Measurements from ENCODE around the gene NT5C3B. TPM values are rescaled to one million over a fixed set of nuclear protein-coding genes. Genes with fewer than 3 reads are reported as not detected.
"Not testable (repeated sequence)": the region's sequence is repeated elsewhere in the genome, so short reads cannot be mapped to it uniquely, and the experiment has no call there.

Gene NT5C3B
- total and polyA plus RNA-seq, 12 donors = 36.2 to 121 (median 50.7) TPM

- intact Hi-C loops (cut with DNase I) = loop anchor here in 1 of 2 donors (10.0 kb wide), 1 partner anchor 145 kb away; the partner anchor contains the start of gene HAP1
- WGBS, 4 donors = 84 to 95% (median 88%) methylated on average over 4 of the region's 4 CpGs
- Histone ChIP-seq H3K4me3 (no peak overlapping the region), H3K27ac (no peak overlapping the region), H3K36me3 (replicated peaks in 1 of 2) (peaks cover 0 to 64% of the 10 kb centered on the region in 2 donors), H3K9me3 (replicated peaks in 1 of 3) (no peaks in the 10 kb centered on the region), H3K27me3 (no peaks in the 10 kb centered on the region), H3K4me1 (replicated peaks in 1 of 2) (no peaks in the 10 kb centered on the region)
- DNase-seq = no peak
- TF ChIP-seq CTCF (IDR thresholded peaks at IDR 0.05) = no peak
- TF ChIP-seq POLR2A (IDR thresholded peaks at IDR 0.05) = no peak
These were observed 44.1 kb upstream of the NT5C3B start for GRCh38 chr17:41880130-41880529.

GRCh38 chr17:41874293-41874670, 38.2 kb upstream of the NT5C3B start:
- H3K27ac ChIP-seq; H3K4me1 ChIP-seq (replicated peaks in 1 of 2); H3K27me3 ChIP-seq; intact Hi-C loops (cut with DNase I); DNase-seq; H3K4me3 ChIP-seq; H3K9me3 ChIP-seq (replicated peaks in 1 of 3): not testable (repeated sequence)
- WGBS, 4 donors = 93 to 97% (median 95%) methylated on average over 8 to 9 of the region's 9 CpGs
- H3K36me3 ChIP-seq (replicated peaks in 1 of 2) = peaks cover 0 to 71% of the 10 kb centered on the region in 2 donors

GRCh38 chr17:41873559-41874292, 37.7 kb upstream of the NT5C3B start:
- peaks cover 0 to 73% of the 10 kb centered on the region in 2 donors for H3K36me3 ChIP-seq (replicated peaks in 1 of 2)
- intact Hi-C loops (cut with DNase I) = no loop called here

GRCh38 chr17:41871789-41872188, 35.8 kb upstream of the NT5C3B start:
- TF ChIP-seq POLR2A (IDR thresholded peaks at IDR 0.05) = no peak
- TF ChIP-seq CTCF (IDR thresholded peaks at IDR 0.05) = no peak
- no peak for DNase-seq
- no peaks in the 10 kb centered on the region for H3K4me1 ChIP-seq (replicated peaks in 1 of 2)
- H3K27me3 ChIP-seq = no peaks in the 10 kb centered on the region
- intact Hi-C loops (cut with DNase I) = no loop called here
- H3K27ac ChIP-seq = no peak overlapping the region
- no peaks in the 10 kb centered on the region for H3K9me3 ChIP-seq (replicated peaks in 1 of 3)
- no peak overlapping the region for H3K4me3 ChIP-seq
- 93 to 97% (median 96%) methylated on average over 6 to 10 of the region's 10 CpGs for whole genome bisulfite sequencing, 4 donors
- H3K36me3 ChIP-seq (replicated peaks in 1 of 2) = peaks cover 0 to 67% of the 10 kb centered on the region in 2 donors

More at GRCh38 chr17:41873559-41874292, 37.7 kb upstream of the NT5C3B start:
- no peaks in the 10 kb centered on the region for H3K27me3 ChIP-seq
- H3K4me3 ChIP-seq = no peak overlapping the region
- no peak for DNase-seq
- 93 to 99% (median 96%) methylated on average over 8 to 10 of the region's 10 CpGs for WGBS, 4 donors
- no peaks in the 10 kb centered on the region for H3K9me3 ChIP-seq (replicated peaks in 1 of 3)
- no peaks in the 10 kb centered on the region for H3K4me1 ChIP-seq (replicated peaks in 1 of 2)
- TF ChIP-seq CTCF (IDR thresholded peaks at IDR 0.05) = no peak
- H3K27ac ChIP-seq = no peak overlapping the region

GRCh38 chr17:41870627-41871026, 34.6 kb upstream of the NT5C3B start:
- Histone ChIP-seq H3K36me3 (replicated peaks in 1 of 2) (peaks cover 0 to 65% of the 10 kb centered on the region in 2 donors), H3K4me3 (no peak overlapping the region), H3K27ac (no peak overlapping the region), H3K4me1 (replicated peaks in 1 of 2) (no peaks in the 10 kb centered on the region), H3K9me3 (replicated peaks in 1 of 3) (no peaks in the 10 kb centered on the region), H3K27me3 (no peaks in the 10 kb centered on the region)
- no peak for DNase-seq
- 85 to 95% (median 90%) methylated on average over 2 to 7 of the region's 7 CpGs for WGBS, 4 donors
- no peak for TF ChIP-seq POLR2A (IDR thresholded peaks at IDR 0.05)
- TF ChIP-seq CTCF (IDR thresholded peaks at IDR 0.05) = no peak
- intact Hi-C loops (cut with DNase I) = no loop called here
